KOPT-K1 (cell line): ENCODE data around the gene PMF1.
"Not testable (repeated sequence)": the region's sequence is repeated elsewhere in the genome, so short reads cannot be mapped to it uniquely, and the experiment has no call there.

ENCODE experiments used
- H3K27ac ChIP-seq: fragments of 200-600 bp; sonication (generic); 2 replicates; pipeline ENCODE4 v1.5.1; 2016; ENCODE audit warnings: antibody characterized with exemption, mild to moderate bottlenecking, low read depth, low read length; ENCODE audit not compliant: poor library complexity, severe bottlenecking
- H3K36me3 ChIP-seq: fragments of 200-600 bp; sonication (generic); 2 replicates; pipeline ENCODE4 v1.5.1; 2017; ENCODE audit warnings: antibody characterized with exemption, mild to moderate bottlenecking, low read length, moderate library complexity; ENCODE audit not compliant: insufficient read depth
- H3K9me3 ChIP-seq: fragments of 200-600 bp; sonication (generic); 2 replicates; pipeline ENCODE4 v1.5.1; 2017; ENCODE audit warnings: antibody characterized with exemption, low read length, mild to moderate bottlenecking; ENCODE audit not compliant: insufficient read depth, poor library complexity, severe bottlenecking

The PMF1 gene

GRCh38 chr1:156212833-156213643 is at the start of gene PMF1:
TSS of gene PMF1 (plus strand) at chr1:156213007. CDS start at chr1:156213016, 9 bp downstream.
- H3K36me3 ChIP-seq = peaks cover 50% of the 10 kb centered on the region
- peaks cover 6% of the 10 kb centered on the region for H3K9me3 ChIP-seq
- H3K27ac ChIP-seq = peak within 1 kb of the TSS; percentile 95

- Histone ChIP-seq H3K9me3 (peaks cover 7% of the 10 kb centered on the region), H3K36me3 (no peaks in the 10 kb centered on the region; the same call in 1 of the 2 replicates), H3K27ac (no peak overlapping the region)
Observed at GRCh38 chr1:156163712-156164111, 49.1 kb upstream of the PMF1 start.

GRCh38 chr1:156164125-156164831 is 48.5 kb upstream of the PMF1 start:
- Histone ChIP-seq H3K27ac (no peak overlapping the region), H3K36me3 (no peaks in the 10 kb centered on the region; the same call in 1 of the 2 replicates), H3K9me3 (peaks cover 7% of the 10 kb centered on the region)

- Histone ChIP-seq H3K9me3 (peaks cover 7% of the 10 kb centered on the region), H3K27ac (no peak overlapping the region), H3K36me3 (no peaks in the 10 kb centered on the region; the same call in 1 of the 2 replicates)
Observed at GRCh38 chr1:156165083-156165482, 47.7 kb upstream of the PMF1 start.

GRCh38 chr1:156167536-156167935 is 45.3 kb upstream of the PMF1 start:
- Histone ChIP-seq H3K27ac (no peak overlapping the region), H3K9me3 (peaks cover 7% of the 10 kb centered on the region), H3K36me3 (no peaks in the 10 kb centered on the region; the same call in 1 of the 2 replicates)

- H3K36me3 ChIP-seq = peaks cover 8% of the 10 kb centered on the region; the same call in 1 of the 2 replicates
- no peaks in the 10 kb centered on the region for H3K9me3 ChIP-seq
- peak overlapping the region; percentile 56 for H3K27ac ChIP-seq
Observed at GRCh38 chr1:156172696-156173470, 39.9 kb upstream of the PMF1 start.

GRCh38 chr1:156176610-156177210 is 36.1 kb upstream of the PMF1 start:
- Histone ChIP-seq H3K36me3 (peaks cover 8% of the 10 kb centered on the region; the same call in 1 of the 2 replicates), H3K9me3 (no peaks in the 10 kb centered on the region), H3K27ac (peak overlapping the region; percentile 80)

GRCh38 chr1:156177919-156178654 is 34.7 kb upstream of the PMF1 start:
- Histone ChIP-seq H3K9me3 (no peaks in the 10 kb centered on the region), H3K36me3 (peaks cover 8% of the 10 kb centered on the region; the same call in 1 of the 2 replicates), H3K27ac (peak overlapping the region; percentile 80)

- Histone ChIP-seq H3K27ac (no peak overlapping the region), H3K36me3 (peaks cover 8% of the 10 kb centered on the region; the same call in 1 of the 2 replicates), H3K9me3 (no peaks in the 10 kb centered on the region)
Observed at GRCh38 chr1:156180471-156180870, 32.3 kb upstream of the PMF1 start.

GRCh38 chr1:156181391-156181924 is 31.3 kb upstream of the PMF1 start:
- H3K36me3 ChIP-seq, H3K27ac ChIP-seq, H3K9me3 ChIP-seq: not testable (repeated sequence)

- H3K9me3 ChIP-seq = peaks cover 10% of the 10 kb centered on the region
- H3K36me3 ChIP-seq, H3K27ac ChIP-seq: not testable (repeated sequence)
Observed at GRCh38 chr1:156182010-156182779, 30.6 kb upstream of the PMF1 start.

- not testable (repeated sequence) for H3K36me3 ChIP-seq, H3K27ac ChIP-seq
- H3K9me3 ChIP-seq = peaks cover 20% of the 10 kb centered on the region
Observed at GRCh38 chr1:156186347-156187177, 26.2 kb upstream of the PMF1 start.

- H3K27ac ChIP-seq, H3K36me3 ChIP-seq: not testable (repeated sequence)
- H3K9me3 ChIP-seq = peaks cover 20% of the 10 kb centered on the region
Observed at GRCh38 chr1:156190265-156190664, 22.5 kb upstream of the PMF1 start.
